ENCODE data around the gene RNF121.

The RNF121 gene

GRCh38 chr11:72000202-72000867 lies 71.5 kb downstream of the RNF121 start:
- TF ChIP-seq ARNT (IDR thresholded peaks at IDR 0.05) (no peak), CTBP1 (IDR thresholded peaks at IDR 0.05; ENCODE audit: borderline replicate concordance) (no peak), TARDBP (IDR thresholded peaks at IDR 0.05) (no peak), HDGF (IDR thresholded peaks at IDR 0.05; ENCODE audit: borderline replicate concordance) (no peak)
- CTCF ChIA-PET: no interaction called here
- POLR2A ChIA-PET: no interaction called here
- DNase-seq (ENCODE audit: extremely low spot score): no peak

- TF ChIP-seq CTBP1 (IDR thresholded peaks at IDR 0.05; ENCODE audit: borderline replicate concordance): no peak
- no peak for TF ChIP-seq SP1 (IDR thresholded peaks at IDR 0.05)
- no peak for TF ChIP-seq SUZ12 (IDR thresholded peaks at IDR 0.05)
- TF ChIP-seq L3MBTL2 (conservative IDR thresholded peaks at IDR 0.05): no peak
- TF ChIP-seq, protein P1, sequence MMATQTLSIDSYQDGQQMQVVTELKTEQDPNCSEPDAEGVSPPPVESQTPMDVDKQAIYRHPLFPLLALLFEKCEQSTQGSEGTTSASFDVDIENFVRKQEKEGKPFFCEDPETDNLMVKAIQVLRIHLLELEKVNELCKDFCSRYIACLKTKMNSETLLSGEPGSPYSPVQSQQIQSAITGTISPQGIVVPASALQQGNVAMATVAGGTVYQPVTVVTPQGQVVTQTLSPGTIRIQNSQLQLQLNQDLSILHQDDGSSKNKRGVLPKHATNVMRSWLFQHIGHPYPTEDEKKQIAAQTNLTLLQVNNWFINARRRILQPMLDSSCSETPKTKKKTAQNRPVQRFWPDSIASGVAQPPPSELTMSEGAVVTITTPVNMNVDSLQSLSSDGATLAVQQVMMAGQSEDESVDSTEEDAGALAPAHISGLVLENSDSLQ (IDR thresholded peaks at IDR 0.05): no peak
- no peak for TF ChIP-seq LEF1 (IDR thresholded peaks at IDR 0.05; ENCODE audit: borderline replicate concordance)
- no peak for TF ChIP-seq FOXM1 (IDR thresholded peaks at IDR 0.05; ENCODE audit: borderline replicate concordance)
- TF ChIP-seq ARNT (IDR thresholded peaks at IDR 0.05): no peak
- no peak for TF ChIP-seq HDGF (IDR thresholded peaks at IDR 0.05; ENCODE audit: borderline replicate concordance)
- no peak for TF ChIP-seq ELF4 (IDR thresholded peaks at IDR 0.05)
- no peak for TF ChIP-seq FOXA1 (IDR thresholded peaks at IDR 0.05)
- TF ChIP-seq BHLHE40 (IDR thresholded peaks at IDR 0.05; ENCODE audit: borderline replicate concordance): no peak
- TF ChIP-seq ZNF384 (IDR thresholded peaks at IDR 0.05): no peak
- no peak for TF ChIP-seq NFRKB (IDR thresholded peaks at IDR 0.05)
- TF ChIP-seq FOXK2 (IDR thresholded peaks at IDR 0.05): no peak
- TF ChIP-seq TARDBP (IDR thresholded peaks at IDR 0.05): no peak
- POLR2A ChIA-PET: no interaction called here
- DNase-seq (ENCODE audit: extremely low spot score): no peak
- CTCF ChIA-PET: no interaction called here
Observed at GRCh38 chr11:72001285-72001684, 72.4 kb downstream of the RNF121 start.

DNA sequence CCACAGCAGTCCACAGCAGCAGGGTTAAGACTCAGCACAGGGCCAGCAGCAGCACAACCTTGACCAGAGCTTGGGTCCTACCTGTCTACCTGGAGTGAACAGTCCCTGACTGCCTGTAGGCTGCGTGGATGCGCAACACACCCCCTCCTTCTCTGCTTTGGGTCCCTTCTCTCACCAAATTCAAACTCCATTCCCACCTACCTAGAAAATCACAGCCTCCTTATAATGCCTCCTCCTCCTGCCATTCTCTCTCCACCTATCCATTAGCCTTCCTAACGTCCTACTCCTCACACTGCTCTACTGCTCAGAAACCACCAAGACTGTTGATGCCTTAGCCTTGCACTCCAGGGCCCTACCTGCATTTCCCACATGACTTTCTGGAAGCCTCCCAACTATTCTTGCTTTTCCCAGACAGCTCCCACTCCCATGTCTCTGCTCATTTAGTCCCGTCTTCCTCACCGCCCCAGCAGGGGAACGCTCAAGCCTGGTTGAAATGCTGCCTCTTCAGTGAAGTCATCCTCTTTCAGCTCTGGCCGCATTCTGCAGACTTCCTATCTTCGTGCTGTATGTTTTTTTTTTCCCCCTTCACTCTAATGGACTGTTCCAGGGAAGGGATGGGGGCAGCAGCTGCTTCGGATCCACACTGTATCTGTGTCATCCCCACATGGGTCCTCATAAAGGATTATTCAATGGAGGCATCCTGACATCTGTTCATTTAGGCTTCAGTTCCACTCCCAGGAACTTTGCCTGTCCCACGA lies 73.2 kb downstream of the RNF121 start:
- DNase-seq (ENCODE audit: extremely low spot score): no peak
- TF ChIP-seq BHLHE40 (IDR thresholded peaks at IDR 0.05; ENCODE audit: borderline replicate concordance) (no peak), ZNF384 (IDR thresholded peaks at IDR 0.05) (no peak), FOXK2 (IDR thresholded peaks at IDR 0.05) (no peak), ELF4 (IDR thresholded peaks at IDR 0.05) (no peak), TARDBP (IDR thresholded peaks at IDR 0.05) (no peak), CTBP1 (IDR thresholded peaks at IDR 0.05; ENCODE audit: borderline replicate concordance) (no peak), FOXA1 (IDR thresholded peaks at IDR 0.05) (no peak), FOXM1 (IDR thresholded peaks at IDR 0.05; ENCODE audit: borderline replicate concordance) (no peak), L3MBTL2 (conservative IDR thresholded peaks at IDR 0.05) (no peak)
- TF ChIP-seq, protein P1 (IDR thresholded peaks at IDR 0.05): no peak
- POLR2A ChIA-PET: no interaction called here
- CTCF ChIA-PET: no interaction called here

GRCh38 chr11:72002841-72003775 lies 74.3 kb downstream of the RNF121 start:
- DNase-seq (ENCODE audit: extremely low spot score): no peak
- ChIA-PET POLR2A (no interaction called here), CTCF (no interaction called here)
- no peak for TF ChIP-seq SP1 (IDR thresholded peaks at IDR 0.05)
- no peak for TF ChIP-seq FOXA1 (IDR thresholded peaks at IDR 0.05)
- TF ChIP-seq NFRKB (IDR thresholded peaks at IDR 0.05): no peak
- TF ChIP-seq L3MBTL2 (conservative IDR thresholded peaks at IDR 0.05): no peak
- TF ChIP-seq FOXM1 (IDR thresholded peaks at IDR 0.05; ENCODE audit: borderline replicate concordance): no peak
- TF ChIP-seq CTBP1 (IDR thresholded peaks at IDR 0.05; ENCODE audit: borderline replicate concordance): no peak
- no peak for TF ChIP-seq ARNT (IDR thresholded peaks at IDR 0.05)

- CTCF ChIA-PET: interaction anchor here (1.7 kb wide), 1 partner anchor 21 kb away, joined by 5 read pairs; no protein-coding TSS in a partner anchor
- DNase-seq (ENCODE audit: extremely low spot score): no peak
- TF ChIP-seq NFRKB (IDR thresholded peaks at IDR 0.05): no peak
- no peak for TF ChIP-seq FOXK2 (IDR thresholded peaks at IDR 0.05)
- no peak for TF ChIP-seq FOXA1 (IDR thresholded peaks at IDR 0.05)
- TF ChIP-seq SP1 (IDR thresholded peaks at IDR 0.05): no peak
- TF ChIP-seq FOXM1 (IDR thresholded peaks at IDR 0.05; ENCODE audit: borderline replicate concordance): no peak
- no peak for TF ChIP-seq BHLHE40 (IDR thresholded peaks at IDR 0.05; ENCODE audit: borderline replicate concordance)
- no peak for TF ChIP-seq CTBP1 (IDR thresholded peaks at IDR 0.05; ENCODE audit: borderline replicate concordance)
- TF ChIP-seq ARNT (IDR thresholded peaks at IDR 0.05): no peak
- no peak for TF ChIP-seq LEF1 (IDR thresholded peaks at IDR 0.05; ENCODE audit: borderline replicate concordance)
- TF ChIP-seq, protein P1 (IDR thresholded peaks at IDR 0.05): no peak
- no peak for TF ChIP-seq ELF4 (IDR thresholded peaks at IDR 0.05)
- no peak for TF ChIP-seq ZNF384 (IDR thresholded peaks at IDR 0.05)
- no peak for TF ChIP-seq HDGF (IDR thresholded peaks at IDR 0.05; ENCODE audit: borderline replicate concordance)
- TF ChIP-seq SUZ12 (IDR thresholded peaks at IDR 0.05): no peak
- no peak for TF ChIP-seq TARDBP (IDR thresholded peaks at IDR 0.05)
- TF ChIP-seq L3MBTL2 (conservative IDR thresholded peaks at IDR 0.05): no peak
- POLR2A ChIA-PET: no interaction called here
Observed at GRCh38 chr11:72003776-72004171, 74.9 kb downstream of the RNF121 start.

Data from HEK293T (cell line).